ENCODE data around the gene HSF5. TPM values are rescaled to one million over a fixed set of nuclear protein-coding genes. Genes with fewer than 3 reads are reported as not detected.

Gene HSF5
- total and polyA plus RNA-seq, 2 donors (not counting 1 experiment from before 2014, with no cell fraction given), result 2.2 to 5.1 TPM

GRCh38 chr17:58402679-58403078 lies 85.5 kb downstream of the HSF5 start:
- CTCF ChIA-PET, result no interaction called here
- H3K4me1 Mint-ChIP-seq, result no peaks in the 10 kb centered on the region
- intact Hi-C loops (cut with micrococcal nuclease), result no loop called here
- H3K9me3 ChIP-seq (ENCODE audit: control extremely low read depth in 1 of 3, control insufficient read depth in 2 of 3, insufficient read depth in 1 of 3, low read length in 2 of 3), result no peaks in the 10 kb centered on the region
- no peak overlapping the region for H3K9ac ChIP-seq (ENCODE audit: low read length)
- H3K27ac ChIP-seq (ENCODE audit: low read length in 2 of 2), result no peak overlapping the region
- no peaks in the 10 kb centered on the region for H4K20me1 ChIP-seq (ENCODE audit: control insufficient read depth, insufficient read depth, low read length, poor library complexity, severe bottlenecking)
- no peak overlapping the region for H3K27ac Mint-ChIP-seq
- no peak overlapping the region for H3K4me3 ChIP-seq (ENCODE audit: control extremely low read depth in 1 of 5, extremely low read depth in 1 of 5, insufficient read depth in 1 of 5, low read depth in 2 of 5, low read length in 4 of 5)
- POLR2A ChIA-PET, result no interaction called here
- no peak for ATAC-seq (ENCODE audit: low read depth)
- no peak overlapping the region for H2AFZ ChIP-seq (ENCODE audit: insufficient read depth, low read depth, low read length, poor library complexity, severe bottlenecking)
- H3K36me3 ChIP-seq (replicated peaks in 1 of 2; ENCODE audit: control extremely low read depth in 1 of 2, control insufficient read depth in 1 of 2, extremely low read depth in 1 of 2, insufficient read depth in 2 of 2, low read length in 1 of 2), result no peaks in the 10 kb centered on the region
- H3K4me1 ChIP-seq (ENCODE audit: control insufficient read depth in 2 of 2, insufficient read depth in 2 of 2, low read length in 2 of 2), result no peaks in the 10 kb centered on the region
- H3K27me3 Mint-ChIP-seq, result no peaks in the 10 kb centered on the region
- DNase-seq, result no peak
- no peaks in the 10 kb centered on the region for H3K79me2 ChIP-seq (ENCODE audit: control insufficient read depth, insufficient read depth, low read length)
- no peak overlapping the region for H3K4me3 Mint-ChIP-seq
- no peaks in the 10 kb centered on the region for H3K9me3 Mint-ChIP-seq (ENCODE audit: insufficient read depth)
- H3K4me2 ChIP-seq (replicated peaks; ENCODE audit: low read depth, low read length, poor library complexity, severe bottlenecking), result no peak overlapping the region
- no peak for TF ChIP-seq CTCF (IDR thresholded peaks at IDR 0.05)
- TF ChIP-seq EZH2 (IDR thresholded peaks at IDR 0.05; ENCODE audit: borderline replicate concordance, insufficient read depth, low read depth, low read length, poor library complexity, severe bottlenecking), result no peak
- no peaks in the 10 kb centered on the region for H3K27me3 ChIP-seq (replicated peaks in 1 of 4; ENCODE audit: control extremely low read depth in 1 of 4, control insufficient read depth in 3 of 4, insufficient read depth in 4 of 4, low read length in 3 of 4)
- no CpG with 5 or more reads among the region's 1 CpG for WGBS (ENCODE audit: insufficient coverage)

- H3K4me3 ChIP-seq (ENCODE audit: control extremely low read depth in 1 of 5, extremely low read depth in 1 of 5, insufficient read depth in 1 of 5, low read depth in 2 of 5, low read length in 4 of 5), result no peak overlapping the region
- intact Hi-C loops (cut with micrococcal nuclease), result no loop called here
- CTCF ChIA-PET, result no interaction called here
Observed at GRCh38 chr17:58402047-58402446, 86.2 kb downstream of the HSF5 start.

More at GRCh38 chr17:58402047-58402446, 86.2 kb downstream of the HSF5 start:
- Histone ChIP-seq H4K20me1 (ENCODE audit: control insufficient read depth, insufficient read depth, low read length, poor library complexity, severe bottlenecking) (no peaks in the 10 kb centered on the region), H3K4me2 (replicated peaks; ENCODE audit: low read depth, low read length, poor library complexity, severe bottlenecking) (no peak overlapping the region), H3K9me3 (ENCODE audit: control extremely low read depth in 1 of 3, control insufficient read depth in 2 of 3, insufficient read depth in 1 of 3, low read length in 2 of 3) (no peaks in the 10 kb centered on the region), H2AFZ (ENCODE audit: insufficient read depth, low read depth, low read length, poor library complexity, severe bottlenecking) (no peak overlapping the region), H3K36me3 (replicated peaks in 1 of 2; ENCODE audit: control extremely low read depth in 1 of 2, control insufficient read depth in 1 of 2, extremely low read depth in 1 of 2, insufficient read depth in 2 of 2, low read length in 1 of 2) (no peaks in the 10 kb centered on the region), H3K27ac (ENCODE audit: low read length in 2 of 2) (no peak overlapping the region), H3K27me3 (replicated peaks in 1 of 4; ENCODE audit: control extremely low read depth in 1 of 4, control insufficient read depth in 3 of 4, insufficient read depth in 4 of 4, low read length in 3 of 4) (no peaks in the 10 kb centered on the region), H3K4me1 (ENCODE audit: control insufficient read depth in 2 of 2, insufficient read depth in 2 of 2, low read length in 2 of 2) (no peaks in the 10 kb centered on the region), H3K79me2 (ENCODE audit: control insufficient read depth, insufficient read depth, low read length) (no peaks in the 10 kb centered on the region), H3K9ac (ENCODE audit: low read length) (no peak overlapping the region)
- ATAC-seq (ENCODE audit: low read depth), result no peak
- Mint-ChIP-seq H3K9me3 (ENCODE audit: insufficient read depth) (no peaks in the 10 kb centered on the region), H3K27me3 (no peaks in the 10 kb centered on the region), H3K4me3 (no peak overlapping the region), H3K4me1 (no peaks in the 10 kb centered on the region), H3K27ac (no peak overlapping the region)
- TF ChIP-seq CTCF (IDR thresholded peaks at IDR 0.05) (no peak), EZH2 (IDR thresholded peaks at IDR 0.05; ENCODE audit: borderline replicate concordance, insufficient read depth, low read depth, low read length, poor library complexity, severe bottlenecking) (no peak)
- POLR2A ChIA-PET, result no interaction called here
- DNase-seq, result no peak
